NCI-H1092 treated with DMSO at 0.1 percent for 48 hours (cell line): ENCODE data around the gene FARP2.

Experiments
- DNase-seq: peaks from one replicate; lab custom pipeline; 2025; lab: John Stamatoyannopoulos, UW

FARP2 gene

DNA sequence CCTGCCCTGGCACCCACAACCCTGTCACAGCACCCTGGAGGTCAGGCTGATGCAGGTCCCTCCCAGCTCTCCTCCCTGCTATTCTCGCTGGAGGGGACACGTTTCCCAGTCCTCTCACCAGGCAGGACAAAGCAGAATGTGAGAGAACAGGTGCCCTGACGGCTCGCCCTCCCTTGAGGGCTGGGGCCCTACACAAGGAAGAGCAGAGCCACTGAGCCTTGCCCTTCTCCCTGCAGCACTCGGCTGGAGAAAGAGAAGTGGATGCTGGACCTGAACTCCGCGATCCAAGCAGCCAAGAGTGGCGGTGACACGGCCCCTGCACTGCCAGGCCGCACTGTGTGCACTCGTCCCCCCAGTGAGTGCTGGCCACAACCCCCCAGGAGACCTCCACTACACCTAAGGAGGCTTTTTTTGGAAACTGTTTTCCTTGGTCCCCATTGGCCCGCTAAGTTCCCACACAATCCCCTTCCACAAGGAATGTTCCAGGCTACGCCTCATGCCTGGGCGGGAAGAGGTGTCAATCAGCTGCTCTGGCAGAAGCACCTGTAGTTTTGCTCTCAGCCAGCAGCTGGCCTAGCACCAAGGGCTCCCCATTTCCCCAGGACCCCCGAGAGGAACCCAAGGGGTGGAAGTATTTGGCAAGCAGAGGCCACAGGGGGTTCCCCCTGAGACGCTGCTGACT, 134.9 kb downstream of the FARP2 start:
- no peak for DNase-seq

DNA sequence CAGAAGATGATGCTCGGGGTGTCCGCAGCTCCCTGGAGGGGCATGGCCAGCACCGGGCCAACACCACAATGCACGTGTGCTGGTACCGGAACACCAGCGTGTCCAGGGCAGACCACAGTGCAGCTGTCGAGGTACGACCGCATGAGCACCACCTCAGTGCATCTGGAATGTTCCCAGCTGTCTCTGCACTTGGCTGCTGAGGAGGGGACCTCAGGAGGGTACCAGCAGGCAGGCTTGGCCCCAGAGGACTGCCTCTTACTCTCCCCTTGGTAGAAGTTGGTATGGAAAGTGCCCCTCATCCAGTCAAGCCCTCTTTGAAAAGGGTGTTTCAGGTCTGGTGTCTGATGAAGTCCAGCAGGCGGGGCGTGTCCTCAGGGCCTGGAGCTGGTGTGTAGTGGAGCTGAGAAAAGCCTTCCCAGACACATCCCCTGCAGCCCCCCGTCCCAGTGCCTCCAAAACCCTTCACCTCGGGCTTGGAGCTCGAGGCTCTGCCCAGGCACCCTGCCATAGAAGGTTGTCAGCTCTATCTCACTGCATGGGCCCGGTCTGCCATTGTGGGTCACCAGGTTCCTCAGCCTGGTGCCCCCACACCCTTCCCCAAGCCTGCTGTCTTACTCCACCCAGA, 135.6 kb downstream of the FARP2 start:
- DNase-seq = no peak

DNA sequence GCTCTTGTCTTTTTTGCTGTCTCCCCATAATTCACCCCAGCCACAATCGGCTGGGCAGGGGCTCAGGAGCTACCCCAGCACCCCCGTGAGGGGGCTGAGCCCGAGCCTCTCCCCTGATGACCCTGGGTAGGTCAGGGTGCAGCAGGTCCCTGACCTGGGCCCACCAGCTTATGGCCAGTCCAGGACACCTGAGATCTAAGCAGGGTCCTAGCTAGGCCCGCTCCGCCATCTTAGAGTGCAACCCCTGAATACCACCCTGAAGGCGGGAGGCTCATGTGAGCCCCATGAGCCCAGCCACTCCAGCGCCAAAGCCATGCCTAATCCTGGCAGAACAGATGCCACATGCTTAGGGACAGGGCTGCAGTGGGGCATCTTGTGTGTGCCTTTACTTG, 136.1 kb downstream of the FARP2 start:
- DNase-seq = no peak

DNA sequence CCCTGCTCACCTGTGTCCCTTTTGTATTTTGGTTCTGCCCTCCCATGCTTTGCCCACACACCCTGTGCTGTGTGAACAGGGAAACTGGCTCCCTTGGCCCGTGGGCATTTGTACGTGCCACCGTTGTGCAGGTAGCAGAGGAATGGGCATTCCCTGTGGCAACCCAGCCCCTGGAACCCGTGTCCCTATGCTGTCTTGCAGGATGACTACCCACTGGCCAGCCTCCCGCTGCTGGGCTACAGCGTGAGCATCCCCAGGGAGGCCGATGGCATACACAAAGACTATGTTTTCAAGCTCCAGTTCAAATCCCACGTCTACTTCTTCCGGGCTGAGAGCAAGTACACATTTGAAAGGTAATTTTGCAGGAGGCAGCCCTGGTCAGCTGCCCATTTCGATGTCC, 137.0 kb downstream of the FARP2 start:
- no peak for DNase-seq

DNA sequence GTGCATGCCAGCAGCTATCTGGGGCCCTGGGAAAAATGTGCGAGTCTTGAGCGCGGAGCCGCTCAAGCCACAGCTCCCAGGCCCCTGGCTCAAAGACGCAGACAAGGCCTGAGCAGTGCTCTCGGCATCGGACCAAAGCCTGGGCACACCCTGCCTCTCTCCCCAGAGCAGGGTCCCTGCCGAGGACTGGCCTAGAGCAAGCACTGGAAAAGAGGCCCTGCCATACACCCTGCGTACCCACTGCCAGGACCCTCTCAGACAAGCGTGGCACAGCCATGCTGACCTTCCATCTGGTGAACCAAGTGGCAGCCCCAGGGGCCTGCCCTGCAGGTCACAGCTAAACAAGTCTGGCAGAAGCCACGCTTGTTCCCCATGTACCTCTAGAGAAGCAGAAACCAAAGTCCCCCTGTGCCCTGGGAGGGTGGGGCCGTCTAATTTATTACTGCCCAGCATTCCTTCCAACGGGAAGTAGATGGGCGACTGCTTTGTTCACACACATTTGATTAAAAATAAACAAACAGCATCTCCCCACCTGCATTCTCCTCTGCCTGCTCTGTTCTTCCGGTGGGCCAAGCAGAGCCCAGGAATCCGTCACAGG, 138.3 kb downstream of the FARP2 start:
- DNase-seq = no peak

- DNase-seq = no peak
Measured at GRCh38 chr2:241495172-241496002, 139.3 kb downstream of the FARP2 start.

DNA sequence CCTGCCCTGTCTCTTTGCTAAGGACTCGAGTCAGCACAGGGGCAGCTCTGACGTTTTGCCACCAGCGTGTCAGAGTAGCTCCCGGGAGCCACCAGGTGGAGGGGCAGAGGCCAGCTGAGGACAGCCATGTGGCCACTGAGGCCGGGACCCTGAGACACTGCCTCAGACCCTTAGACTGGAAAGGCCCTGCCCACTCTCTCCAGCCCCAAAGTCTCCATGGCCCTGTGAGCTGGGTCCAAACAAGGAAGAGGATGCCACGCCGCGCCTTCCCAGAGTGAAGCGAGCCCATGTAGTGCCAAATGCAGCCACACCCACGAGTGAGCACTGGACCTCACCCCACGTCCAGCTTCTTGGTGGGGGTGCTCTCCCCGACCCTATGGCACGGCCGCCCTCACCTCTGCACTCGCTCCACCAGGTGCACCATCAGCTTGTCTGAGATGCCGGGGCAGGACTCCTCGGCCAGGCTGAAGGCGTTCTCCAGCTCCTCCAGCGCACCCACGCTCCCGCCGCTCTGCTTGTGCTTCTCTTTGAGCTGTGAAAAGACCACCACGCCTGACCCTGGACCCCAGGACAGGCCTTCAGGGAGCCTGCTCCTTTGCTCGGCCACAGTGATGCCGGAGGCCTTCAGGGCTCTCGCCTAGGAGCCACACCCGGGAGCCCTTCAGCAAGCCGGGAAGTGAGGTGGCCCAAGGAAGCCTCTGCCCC, 140.1 kb downstream of the FARP2 start:
- no peak for DNase-seq

DNA sequence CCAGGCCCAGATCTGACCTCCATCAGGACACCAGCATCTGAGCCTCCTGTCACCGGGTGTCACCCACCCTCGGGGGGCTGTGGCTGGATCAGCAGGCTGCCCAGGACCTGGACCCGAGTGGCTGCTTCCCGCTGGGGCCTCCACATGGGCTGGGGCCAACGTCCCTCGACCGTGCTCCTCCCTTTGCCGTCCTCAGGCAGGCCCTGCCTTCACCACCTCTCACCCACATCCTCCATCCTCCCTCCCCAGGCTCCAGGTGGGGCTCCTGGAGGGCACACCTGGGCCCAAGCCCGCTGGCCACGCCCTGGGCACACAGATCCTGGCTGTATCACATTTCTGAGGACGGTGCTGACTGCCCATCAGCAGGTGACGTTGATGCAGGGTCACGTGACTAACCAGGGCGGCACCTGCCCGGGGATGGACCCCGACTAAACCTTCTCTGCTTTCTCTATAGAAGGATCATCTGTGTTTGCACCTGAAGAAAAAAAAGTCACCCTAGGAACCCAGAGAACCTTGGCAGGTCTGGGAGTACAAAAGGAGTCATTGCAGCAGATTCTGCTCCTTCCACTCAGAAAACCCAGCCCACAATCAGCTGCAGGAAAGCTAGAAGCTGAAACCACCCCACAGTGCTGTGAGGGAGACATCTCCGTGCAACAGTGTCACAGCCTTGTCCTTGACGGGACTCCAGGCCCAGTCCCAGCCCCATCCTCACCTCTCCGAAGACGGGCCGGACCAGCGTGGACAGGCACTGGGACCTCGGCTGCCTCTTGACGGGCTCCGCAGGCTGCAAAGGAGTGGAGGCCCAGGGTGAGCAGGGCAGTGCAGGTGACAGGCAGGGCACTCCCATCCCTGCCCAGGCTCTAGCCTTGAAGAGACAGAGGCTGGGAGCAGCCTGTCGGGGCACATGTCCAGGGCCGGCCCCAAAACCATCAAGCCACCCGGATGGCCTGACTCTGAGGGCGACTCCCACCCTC, 141.1 kb downstream of the FARP2 start:
- peak; percentile 12 for DNase-seq

- DNase-seq = no peak
Measured at GRCh38 chr2:241498115-241499070, 142.3 kb downstream of the FARP2 start.

- DNase-seq = peak; percentile 75
Measured at GRCh38 chr2:241499146-241499965, 143.3 kb downstream of the FARP2 start.

DNA sequence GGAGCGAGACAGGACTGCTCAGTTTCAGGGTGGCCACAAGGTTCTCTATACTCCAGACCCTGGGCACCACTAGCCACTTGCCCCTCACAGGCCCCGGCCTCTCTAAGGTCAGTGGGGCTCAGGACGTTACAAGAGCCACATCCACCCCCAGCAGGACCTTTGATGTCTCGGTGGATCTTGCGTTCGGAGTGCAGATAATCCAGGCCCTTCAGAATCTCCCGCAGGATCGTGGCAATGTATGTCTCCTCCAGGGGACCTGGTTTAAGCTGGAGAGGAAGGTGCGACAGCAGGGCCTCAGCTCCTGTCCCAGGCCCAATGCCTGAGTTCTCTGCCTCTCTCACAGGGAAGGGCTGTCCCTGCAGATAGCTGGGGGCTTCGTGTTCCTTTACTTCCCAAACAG, 143.9 kb downstream of the FARP2 start:
- no peak for DNase-seq

- DNase-seq = no peak
Measured at GRCh38 chr2:241500431-241500975, 144.4 kb downstream of the FARP2 start.

DNA sequence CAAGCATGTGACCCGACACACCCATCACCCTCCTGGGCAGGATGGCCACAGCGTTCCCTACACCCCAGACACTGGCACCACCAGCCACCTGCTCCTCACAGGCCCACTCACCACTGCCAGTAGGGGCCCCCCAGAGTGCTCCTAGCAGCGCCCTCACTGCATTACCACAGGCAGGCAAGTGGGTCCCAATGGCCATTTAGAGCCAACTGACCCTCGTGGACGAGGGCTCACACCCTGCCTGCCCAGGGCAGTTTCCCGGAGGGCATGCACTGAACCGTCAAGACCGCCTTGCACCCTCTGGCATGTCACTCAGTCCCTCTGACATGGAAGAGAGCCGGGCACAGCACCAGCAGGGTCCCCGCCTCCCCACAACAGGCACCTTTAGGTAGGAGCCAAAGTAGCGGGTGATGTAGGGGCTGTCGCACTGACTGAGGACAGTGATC, 145.0 kb downstream of the FARP2 start:
- no peak for DNase-seq

DNA sequence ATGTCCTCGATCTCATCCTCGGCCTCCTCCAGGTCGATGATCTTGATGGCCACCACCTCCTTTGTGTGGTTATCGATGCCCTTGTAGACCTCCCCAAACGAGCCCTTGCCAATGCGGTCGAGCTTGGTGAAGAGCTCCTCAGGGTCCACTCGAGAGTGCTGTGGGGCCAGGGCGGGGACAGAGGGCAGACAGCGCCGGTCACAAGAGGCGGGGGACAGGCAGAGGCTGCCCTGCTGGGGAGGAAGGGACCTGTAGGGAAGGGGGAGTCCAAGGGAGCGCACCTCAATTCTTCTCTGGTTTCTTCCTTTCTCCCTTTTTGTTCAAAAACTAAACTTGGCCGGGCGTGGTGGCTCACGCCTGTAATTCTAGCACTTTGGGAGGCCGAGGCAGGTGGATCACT, 145.5 kb downstream of the FARP2 start:
- no peak for DNase-seq

GRCh38 chr2:241502281-241502680, 146.2 kb downstream of the FARP2 start:
- DNase-seq = no peak

GRCh38 chr2:241503776-241504392, 147.8 kb downstream of the FARP2 start:
- DNase-seq = no peak

- no peak for DNase-seq
Measured at GRCh38 chr2:241505086-241505780, 149.1 kb downstream of the FARP2 start.
